Measurements from ENCODE around the gene TMEM115.

- TF ChIP-seq POLR2A (IDR thresholded peaks at IDR 0.05; ENCODE audit: extremely low read depth, insufficient read length) = no peak
- no peak for TF ChIP-seq CTCF (IDR thresholded peaks at IDR 0.05; ENCODE audit: low read depth, low read length)
- no peak for TF ChIP-seq MAX (IDR thresholded peaks at IDR 0.05; ENCODE audit: low read depth, low read length)
Measured at GRCh38 chr3:50374363-50375257, 15.3 kb upstream of the TMEM115 start.

Measured in NB4 (cell line).